Heart right ventricle (tissue), 16 donors: Measurements from ENCODE around the gene CZIB. TPM values are rescaled to one million over a fixed set of nuclear protein-coding genes. Genes with fewer than 3 reads are reported as not detected.

Experiments used
- ATAC-seq, 8 donors: fragments of 200-7000 bp; cut with Tn5 transposase; one replicate each; pipeline ENCODE4 v1.9.1; 2020; ENCODE audit warnings: mild to moderate bottlenecking in 8 of 8, moderate library complexity in 8 of 8, moderate number of reproducible peaks in 1 of 8
- DNase-seq, 2 donors: peaks; one replicate each; pipeline ENCODE4 v3.0.0-alpha.2; 2020
- H3K27ac ChIP-seq, 10 donors: fragments of 200-600 bp; sonication (generic) in 2 of 10; one replicate each; pipeline versions ENCODE4 v1.5.0 to v1.8.0; 2020 to 2022; ENCODE audit warnings: mild to moderate bottlenecking in 3 of 10
- H3K27me3 ChIP-seq, 7 donors: fragments of 200-600 bp; one replicate each; pipeline ENCODE4 v1.8.0; 2021 to 2022; ENCODE audit warnings: mild to moderate bottlenecking in 2 of 7
- H3K36me3 ChIP-seq, 9 donors: fragments of 200-600 bp; sonication (generic) in 1 of 9; one replicate each; pipeline versions ENCODE4 v1.5.0 to v1.8.0; 2020 to 2022; ENCODE audit warnings: mild to moderate bottlenecking in 2 of 9
- H3K4me1 ChIP-seq, 9 donors: fragments of 200-600 bp; sonication (generic) in 1 of 9; one replicate each; pipeline versions ENCODE4 v1.5.0 to v1.8.0; 2020 to 2022; ENCODE audit warnings: mild to moderate bottlenecking in 4 of 9
- H3K4me3 ChIP-seq, 10 donors: fragments of 200-600 bp; sonication (generic) in 2 of 10; one replicate each; pipeline versions ENCODE4 v1.5.0 to v1.8.0; 2020 to 2022; ENCODE audit warnings: mild to moderate bottlenecking in 7 of 10, moderate library complexity in 2 of 10
- H3K9me3 ChIP-seq, 11 donors: fragments of 200-600 bp in 10 of 11; sonication (generic) in 2 of 11; one replicate each; pipeline versions ENCODE4 v1.5.0 to v1.8.0; 2013 to 2022; ENCODE audit warnings: mild to moderate bottlenecking in 2 of 11, control low read depth in 1 of 11, moderate library complexity in 1 of 11
- WGBS, 2 donors: extraction: QIAGEN DNeasy Blood & Tissue Kit; methylation state at CpG; one replicate each; pipeline ENCODE4 v1.1.7; 2013; ENCODE audit warnings: inconsistent platforms in 1 of 2; 5-methylcytosine and 5-hydroxymethylcytosine counted together
- intact Hi-C, 10 donors: fragments of 100-400 bp; cut with DNase I; formaldehyde crosslinking; loops; one replicate each; pipeline versions ENCODE4 v1.11.1 to v1.14.2; 2022
- polyA plus RNA-seq, 2 donors: library from polyadenylated mRNA; stranded (reverse); fragments of 200-250 nt; gene quantifications; one replicate each; pipeline ENCODE4 v1.2.3, GENCODE V29; 2013
- total RNA-seq, 10 donors: library from RNA; stranded (reverse); fragmentation: NEBNext Ultra II Directional in 3 of 10; extraction: Animal tissue kit (Norgen Biotek cat#: 25700) in 3 of 10; gene quantifications; one replicate each; pipeline versions ENCODE4 v1.2.1 to v1.2.4, GENCODE V29; 2021 to 2023
- TF ChIP-seq, protein P1 (sequence below), 9 donors: fragments of 200-600 bp; sonication (generic) in 2 of 9; IDR thresholded peaks; one replicate each; pipeline versions ENCODE4 v1.5.0 to v1.8.0; 2021 to 2022; ENCODE audit warnings: antibody characterized with exemption in 9 of 9, mild to moderate bottlenecking in 5 of 9, moderate library complexity in 1 of 9
- donor health status: Arrhythmogenic right ventricular cardiomyopathy.
- donor health status: ischemic (EF 13 %, LVEDD 7.1; RV severe dilation, severe dysfunction).
- donor health status: healthy with polysubstance abuse.
- donor health status: DM: no; HTN: yes; CAD: no.
- donor health status: DM: no; HTN: no; CAD: no.
- donor health status: ischemic (EF 25% LVEDD 6.9; RV normal size, moderate dysfunction).
- donor health status: ischemic (EF 25% LVEDD 5.7; RV mildly dilated, moderate dysfunction).
- donor health status: healthy.
- donor health status: DM: yes; HTN: yes; CAD: no.
- donor health status: Ischemic cardiomyopathy.
- donor health status: ischemic (EF 35%, LVEDD 5.7; RV mildly dilated, moderate dysfunction).
- donor health status: nonischemic (EF 11% LVEDD 7.7; RV severe dilation, severe dysfunction).
- donor health status: DM: yes; HTN: yes; CAD: no.
- donor health status: PGD.
- donor health status: ischemic (EF 29% LVEDD 5.4; RV normal size, mild dysfunction).
- donor health status: nonischemic (EF 23%, LVEDD 6.1; RV moderate dilation, normal function).

CZIB gene
- total and polyA plus RNA-seq, 12 donors: 41.8 to 97.3 (median 50.2) TPM

DNA sequence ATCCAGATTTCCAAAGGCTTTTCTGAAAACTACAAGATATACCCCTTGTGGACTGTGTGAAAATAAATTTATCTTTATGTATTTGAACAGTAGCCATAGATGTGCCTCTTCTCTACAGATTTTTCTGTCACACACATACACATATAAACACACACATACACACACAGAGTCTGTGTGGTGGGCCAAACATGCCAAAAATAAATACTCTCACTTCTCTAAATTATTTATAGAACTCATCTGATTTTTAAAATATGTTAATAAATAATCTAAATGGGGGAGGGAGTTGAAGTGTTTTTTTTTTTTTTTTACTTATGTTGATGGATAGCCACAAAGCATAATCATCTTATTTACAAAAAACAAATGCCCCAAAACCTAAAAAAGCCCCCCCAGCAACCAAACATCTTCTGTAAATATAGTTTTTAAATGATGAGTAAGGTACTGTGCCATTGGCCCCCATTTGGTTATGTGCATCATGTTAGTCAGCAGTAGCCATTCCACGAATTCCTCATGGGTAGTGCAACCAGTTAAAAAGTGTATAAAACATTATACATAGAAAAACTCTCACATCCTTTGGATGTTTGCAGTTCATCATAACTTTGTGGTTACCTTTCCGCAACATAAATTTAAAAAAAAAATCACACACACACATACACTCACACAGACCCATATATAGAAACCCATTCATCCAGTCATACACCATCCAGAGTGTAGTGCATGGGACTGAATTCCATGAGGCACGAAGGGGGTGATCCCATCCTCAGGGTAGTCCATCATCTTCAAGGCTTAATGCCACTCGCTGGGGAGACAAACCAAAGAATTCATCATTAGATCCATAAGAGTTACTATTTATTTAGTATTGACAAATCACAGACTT lies 26.1 kb upstream of the CZIB start:
- peaks cover 0 to 30% (median 0%) of the 10 kb centered on the region in 9 donors for H3K36me3 ChIP-seq
- H3K27ac ChIP-seq: no peak overlapping the region
- H3K4me3 ChIP-seq: no peak overlapping the region
- no peak for ATAC-seq
- no peaks in the 10 kb centered on the region for H3K27me3 ChIP-seq
- TF ChIP-seq, protein P1, sequence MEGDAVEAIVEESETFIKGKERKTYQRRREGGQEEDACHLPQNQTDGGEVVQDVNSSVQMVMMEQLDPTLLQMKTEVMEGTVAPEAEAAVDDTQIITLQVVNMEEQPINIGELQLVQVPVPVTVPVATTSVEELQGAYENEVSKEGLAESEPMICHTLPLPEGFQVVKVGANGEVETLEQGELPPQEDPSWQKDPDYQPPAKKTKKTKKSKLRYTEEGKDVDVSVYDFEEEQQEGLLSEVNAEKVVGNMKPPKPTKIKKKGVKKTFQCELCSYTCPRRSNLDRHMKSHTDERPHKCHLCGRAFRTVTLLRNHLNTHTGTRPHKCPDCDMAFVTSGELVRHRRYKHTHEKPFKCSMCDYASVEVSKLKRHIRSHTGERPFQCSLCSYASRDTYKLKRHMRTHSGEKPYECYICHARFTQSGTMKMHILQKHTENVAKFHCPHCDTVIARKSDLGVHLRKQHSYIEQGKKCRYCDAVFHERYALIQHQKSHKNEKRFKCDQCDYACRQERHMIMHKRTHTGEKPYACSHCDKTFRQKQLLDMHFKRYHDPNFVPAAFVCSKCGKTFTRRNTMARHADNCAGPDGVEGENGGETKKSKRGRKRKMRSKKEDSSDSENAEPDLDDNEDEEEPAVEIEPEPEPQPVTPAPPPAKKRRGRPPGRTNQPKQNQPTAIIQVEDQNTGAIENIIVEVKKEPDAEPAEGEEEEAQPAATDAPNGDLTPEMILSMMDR (IDR thresholded peaks at IDR 0.05): no peak
- 74 to 96% methylated on average over 4 of the region's 4 CpGs for WGBS, 2 donors
- intact Hi-C loops: no loop called here
- no peaks in the 10 kb centered on the region for H3K9me3 ChIP-seq
- H3K4me1 ChIP-seq: no peaks in the 10 kb centered on the region
- DNase-seq: no peak

DNA sequence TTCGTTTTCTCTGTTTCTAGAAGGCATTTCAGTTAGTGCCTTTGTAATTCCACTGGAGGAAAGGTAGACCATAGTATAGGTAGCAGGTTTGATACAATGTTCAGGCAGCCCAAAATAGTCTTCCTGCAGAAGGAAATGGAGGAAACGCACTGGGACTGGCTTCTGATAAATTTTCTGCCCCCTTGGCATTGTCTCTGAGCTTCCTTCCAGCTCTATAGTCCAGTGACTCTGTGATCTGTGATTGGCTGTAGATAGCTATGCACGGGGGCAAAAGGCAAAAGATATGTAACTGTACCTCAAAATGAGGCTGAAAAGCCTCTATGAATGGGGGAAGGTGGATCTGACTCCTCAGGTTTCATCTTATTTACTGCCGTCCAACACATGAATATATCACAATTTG lies 23.7 kb upstream of the CZIB start:
- no peaks in the 10 kb centered on the region for H3K9me3 ChIP-seq
- ATAC-seq: no peak
- 46 to 51% methylated on average over 4 of the region's 4 CpGs for WGBS, 2 donors
- H3K4me1 ChIP-seq: peaks cover 0 to 2% (median 0%) of the 10 kb centered on the region in 9 donors
- DNase-seq: no peak
- intact Hi-C loops: no loop called here
- H3K36me3 ChIP-seq: peaks cover 0 to 9% (median 0%) of the 10 kb centered on the region in 9 donors
- no peak overlapping the region for H3K4me3 ChIP-seq
- TF ChIP-seq, protein P1 (IDR thresholded peaks at IDR 0.05): no peak
- H3K27me3 ChIP-seq: no peaks in the 10 kb centered on the region
- H3K27ac ChIP-seq: no peak overlapping the region

DNA sequence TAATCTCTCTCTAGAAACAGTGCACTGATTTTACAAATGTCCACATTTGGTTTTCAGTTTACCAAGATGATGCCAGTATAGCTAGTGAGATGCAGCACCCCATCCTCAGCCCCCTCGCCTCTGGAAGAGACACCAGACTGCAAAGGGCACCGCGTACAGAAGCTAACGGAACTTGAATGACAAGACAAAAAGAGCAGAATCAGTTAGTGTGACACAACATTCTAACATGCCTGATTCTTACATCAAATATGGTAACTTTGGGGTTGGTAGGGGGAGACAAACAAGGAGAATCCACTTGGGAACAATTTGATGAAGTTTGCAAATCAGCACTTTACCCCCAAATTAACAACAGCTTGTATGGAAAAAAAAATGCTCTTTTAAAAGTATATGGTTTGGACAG lies 21.9 kb upstream of the CZIB start:
- no peak for DNase-seq

GRCh38 chr1:53241828-53242227 lies 21.4 kb upstream of the CZIB start:
- WGBS, 2 donors: 89 to 93% methylated on average over 2 of the region's 2 CpGs
- H3K27ac ChIP-seq: no peak overlapping the region
- no peak for ATAC-seq
- H3K4me1 ChIP-seq: peaks cover 4 to 18% (median 16%) of the 10 kb centered on the region in 9 donors
- H3K36me3 ChIP-seq: no peaks in the 10 kb centered on the region
- no peak for DNase-seq
- H3K27me3 ChIP-seq: no peaks in the 10 kb centered on the region
- no peaks in the 10 kb centered on the region for H3K9me3 ChIP-seq
- H3K4me3 ChIP-seq: no peak overlapping the region
- intact Hi-C loops: no loop called here
- TF ChIP-seq, protein P1 (IDR thresholded peaks at IDR 0.05): no peak

More for the DNA sequence above, 21.9 kb upstream of the CZIB start:
- Histone ChIP-seq H3K27me3 (no peaks in the 10 kb centered on the region), H3K9me3 (no peaks in the 10 kb centered on the region), H3K27ac (no peak overlapping the region), H3K36me3 (no peaks in the 10 kb centered on the region), H3K4me3 (no peak overlapping the region), H3K4me1 (peaks cover under 1 to 13% (median 10%) of the 10 kb centered on the region in 9 donors)
- WGBS, 2 donors: 61 to 66% methylated on average over 4 of the region's 4 CpGs
- no peak for ATAC-seq
- intact Hi-C loops: no loop called here
- TF ChIP-seq, protein P1 (IDR thresholded peaks at IDR 0.05): no peak
